ENCODE data around the gene TSC22D2.

DNA sequence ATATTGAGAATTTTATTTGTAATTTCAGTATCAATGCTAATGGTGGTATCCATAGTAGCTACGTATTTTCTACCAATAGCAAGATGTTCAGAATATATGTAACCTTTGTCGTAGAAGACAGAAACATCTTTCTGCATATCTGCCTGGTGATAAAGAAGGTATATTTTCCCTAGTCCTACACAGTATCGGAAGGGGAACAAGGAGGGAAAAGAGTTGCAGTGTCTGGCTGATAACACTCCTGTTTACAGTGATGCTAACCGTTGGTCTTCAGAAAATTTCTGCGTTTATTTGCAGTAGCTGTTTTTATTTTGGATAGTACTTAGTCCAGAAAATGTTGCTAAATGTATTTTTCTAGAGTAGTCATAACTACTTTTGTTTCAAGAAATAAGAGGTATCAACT, 25.2 kb downstream of the TSC22D2 start:
- TF ChIP-seq POU5F1 (IDR thresholded peaks at IDR 0.05; ENCODE audit: low read depth, low read length) (no peak), RAD21 (IDR thresholded peaks at IDR 0.05 in 1 of 2, conservative IDR thresholded peaks at IDR 0.05 in 1 of 2; ENCODE audit: low read depth in 2 of 2, low read length in 2 of 2) (no peak)
- TF ChIP-seq, protein P1, sequence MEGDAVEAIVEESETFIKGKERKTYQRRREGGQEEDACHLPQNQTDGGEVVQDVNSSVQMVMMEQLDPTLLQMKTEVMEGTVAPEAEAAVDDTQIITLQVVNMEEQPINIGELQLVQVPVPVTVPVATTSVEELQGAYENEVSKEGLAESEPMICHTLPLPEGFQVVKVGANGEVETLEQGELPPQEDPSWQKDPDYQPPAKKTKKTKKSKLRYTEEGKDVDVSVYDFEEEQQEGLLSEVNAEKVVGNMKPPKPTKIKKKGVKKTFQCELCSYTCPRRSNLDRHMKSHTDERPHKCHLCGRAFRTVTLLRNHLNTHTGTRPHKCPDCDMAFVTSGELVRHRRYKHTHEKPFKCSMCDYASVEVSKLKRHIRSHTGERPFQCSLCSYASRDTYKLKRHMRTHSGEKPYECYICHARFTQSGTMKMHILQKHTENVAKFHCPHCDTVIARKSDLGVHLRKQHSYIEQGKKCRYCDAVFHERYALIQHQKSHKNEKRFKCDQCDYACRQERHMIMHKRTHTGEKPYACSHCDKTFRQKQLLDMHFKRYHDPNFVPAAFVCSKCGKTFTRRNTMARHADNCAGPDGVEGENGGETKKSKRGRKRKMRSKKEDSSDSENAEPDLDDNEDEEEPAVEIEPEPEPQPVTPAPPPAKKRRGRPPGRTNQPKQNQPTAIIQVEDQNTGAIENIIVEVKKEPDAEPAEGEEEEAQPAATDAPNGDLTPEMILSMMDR (IDR thresholded peaks at IDR 0.05; ENCODE audit: control extremely low read depth in 1 of 3, insufficient read depth in 1 of 3, low read depth in 1 of 3, low read length in 3 of 3): no peak

All from H1 (cell line).